Measurements from ENCODE around the gene DEPDC1B. TPM values are rescaled to one million over a fixed set of nuclear protein-coding genes. Genes with fewer than 3 reads are reported as not detected.

Gene DEPDC1B
- total RNA-seq, 2 experiments from 2014 or later = 0.39 to 0.60 TPM

- no peaks in the 10 kb centered on the region for H3K9me3 Mint-ChIP-seq
- no peak for ATAC-seq (ENCODE audit: poor library complexity)
- no peaks in the 10 kb centered on the region for H3K4me1 ChIP-seq (ENCODE audit: insufficient read depth, low read length)
- intact Hi-C loops (cut with DNase I, micrococcal nuclease) = no loop called here
- no peak overlapping the region for H3K27ac ChIP-seq (ENCODE audit: low read depth in 1 of 2, low read length in 2 of 2)
- no peak for TF ChIP-seq CTCF (IDR thresholded peaks at IDR 0.05)
- POLR2A ChIA-PET = no interaction called here
- no peaks in the 10 kb centered on the region for H3K36me3 Mint-ChIP-seq (ENCODE audit: low read depth)
- no peak overlapping the region for H3K4me3 ChIP-seq (ENCODE audit: low read length)
- H3K27me3 ChIP-seq (ENCODE audit: control insufficient read depth in 1 of 2, insufficient read depth in 2 of 2, low read length in 2 of 2) = no peaks in the 10 kb centered on the region
- no peaks in the 10 kb centered on the region for H3K9me3 ChIP-seq (ENCODE audit: control insufficient read depth in 1 of 2, insufficient read depth in 1 of 2, low read length in 2 of 2)
- DNase-seq = no peak
- H3K27ac Mint-ChIP-seq = no peak overlapping the region
- no peak overlapping the region for H3K4me3 Mint-ChIP-seq
- no peaks in the 10 kb centered on the region for H3K4me1 Mint-ChIP-seq (ENCODE audit: low read depth)
- no peaks in the 10 kb centered on the region for H3K36me3 ChIP-seq (ENCODE audit: insufficient read depth, low read length)
- CTCF ChIA-PET = interaction anchor here (0.6 kb wide), 1 partner anchor 36 kb away, joined by 3 read pairs; no protein-coding TSS in a partner anchor
- H3K27me3 Mint-ChIP-seq = no peaks in the 10 kb centered on the region
Observed at GRCh38 chr5:60688980-60689379, 11.0 kb downstream of the DEPDC1B start.

- no peak overlapping the region for H3K27ac Mint-ChIP-seq
- peak; percentile 71 for ATAC-seq (ENCODE audit: poor library complexity)
- no peaks in the 10 kb centered on the region for H3K9me3 Mint-ChIP-seq
- no peaks in the 10 kb centered on the region for H3K27me3 Mint-ChIP-seq
- no peaks in the 10 kb centered on the region for H3K4me1 Mint-ChIP-seq (ENCODE audit: low read depth)
- POLR2A ChIA-PET = no interaction called here
- Histone ChIP-seq H3K27me3 (ENCODE audit: control insufficient read depth in 1 of 2, insufficient read depth in 2 of 2, low read length in 2 of 2) (no peaks in the 10 kb centered on the region), H3K27ac (ENCODE audit: low read depth in 1 of 2, low read length in 2 of 2) (no peak overlapping the region), H3K4me3 (ENCODE audit: low read length) (no peak overlapping the region), H3K36me3 (ENCODE audit: insufficient read depth, low read length) (no peaks in the 10 kb centered on the region), H3K9me3 (ENCODE audit: control insufficient read depth in 1 of 2, insufficient read depth in 1 of 2, low read length in 2 of 2) (no peaks in the 10 kb centered on the region), H3K4me1 (ENCODE audit: insufficient read depth, low read length) (no peaks in the 10 kb centered on the region)
- DNase-seq = peak in 3 of 14 experiments; percentile 10 to 42 (median 35)
- TF ChIP-seq CTCF (IDR thresholded peaks at IDR 0.05) = no peak
- intact Hi-C loops (cut with DNase I, micrococcal nuclease) = no loop called here
- CTCF ChIA-PET = interaction anchor here (0.6 to 1.5 kb wide), 2 partner anchors 12 to 36 kb away, joined by 3 to 5 read pairs; no protein-coding TSS in a partner anchor
- H3K36me3 Mint-ChIP-seq (ENCODE audit: low read depth) = no peaks in the 10 kb centered on the region
- H3K4me3 Mint-ChIP-seq = no peak overlapping the region
Observed at GRCh38 chr5:60687927-60688720, 11.8 kb downstream of the DEPDC1B start.

GRCh38 chr5:60686157-60686556 lies 13.8 kb downstream of the DEPDC1B start:
- Histone ChIP-seq H3K36me3 (ENCODE audit: insufficient read depth, low read length) (no peaks in the 10 kb centered on the region), H3K27ac (ENCODE audit: low read depth in 1 of 2, low read length in 2 of 2) (no peak overlapping the region), H3K9me3 (ENCODE audit: control insufficient read depth in 1 of 2, insufficient read depth in 1 of 2, low read length in 2 of 2) (no peaks in the 10 kb centered on the region), H3K27me3 (ENCODE audit: control insufficient read depth in 1 of 2, insufficient read depth in 2 of 2, low read length in 2 of 2) (no peaks in the 10 kb centered on the region), H3K4me3 (ENCODE audit: low read length) (no peak overlapping the region), H3K4me1 (ENCODE audit: insufficient read depth, low read length) (no peaks in the 10 kb centered on the region)
- H3K27me3 Mint-ChIP-seq = no peaks in the 10 kb centered on the region
- ATAC-seq (ENCODE audit: poor library complexity) = no peak
- no peak overlapping the region for H3K27ac Mint-ChIP-seq
- POLR2A ChIA-PET = no interaction called here
- H3K9me3 Mint-ChIP-seq = no peaks in the 10 kb centered on the region
- H3K4me1 Mint-ChIP-seq (ENCODE audit: low read depth) = no peaks in the 10 kb centered on the region
- intact Hi-C loops (cut with DNase I, micrococcal nuclease) = no loop called here
- no peak for TF ChIP-seq CTCF (IDR thresholded peaks at IDR 0.05)
- no peaks in the 10 kb centered on the region for H3K36me3 Mint-ChIP-seq (ENCODE audit: low read depth)
- CTCF ChIA-PET = interaction anchor here (0.9 kb wide), 1 partner anchor 17 kb away, joined by 3 read pairs; no protein-coding TSS in a partner anchor
- no peak overlapping the region for H3K4me3 Mint-ChIP-seq
- DNase-seq = no peak
